GM19372 (cell line): Measurements from ENCODE around the gene PRLR.
"Not testable (repeated sequence)": the region's sequence is repeated elsewhere in the genome, so short reads cannot be mapped to it uniquely, and the experiment has no call there.

Experiments
- ATAC-seq: cut with Tn5 transposase; IDR thresholded peaks from one replicate; pipeline ENCODE4 v1.9.1; 2021; ENCODE audit warnings: mild to moderate bottlenecking, low read depth, moderate library complexity; ENCODE audit not compliant: unreplicated experiment

PRLR gene

GRCh38 chr5:35198686-35199085 lies 31.6 kb downstream of the PRLR start:
- ATAC-seq: no peak

GRCh38 chr5:35198075-35198474 lies 32.2 kb downstream of the PRLR start:
- no peak for ATAC-seq

GRCh38 chr5:35197351-35197750 lies 32.9 kb downstream of the PRLR start:
- no peak for ATAC-seq

GRCh38 chr5:35195472-35195852 lies 34.8 kb downstream of the PRLR start:
- no peak for ATAC-seq

- ATAC-seq: peak; percentile 98
Observed at GRCh38 chr5:35194635-35195471, 35.4 kb downstream of the PRLR start.

- ATAC-seq: no peak
Observed at GRCh38 chr5:35192506-35192905, 37.8 kb downstream of the PRLR start.

DNA sequence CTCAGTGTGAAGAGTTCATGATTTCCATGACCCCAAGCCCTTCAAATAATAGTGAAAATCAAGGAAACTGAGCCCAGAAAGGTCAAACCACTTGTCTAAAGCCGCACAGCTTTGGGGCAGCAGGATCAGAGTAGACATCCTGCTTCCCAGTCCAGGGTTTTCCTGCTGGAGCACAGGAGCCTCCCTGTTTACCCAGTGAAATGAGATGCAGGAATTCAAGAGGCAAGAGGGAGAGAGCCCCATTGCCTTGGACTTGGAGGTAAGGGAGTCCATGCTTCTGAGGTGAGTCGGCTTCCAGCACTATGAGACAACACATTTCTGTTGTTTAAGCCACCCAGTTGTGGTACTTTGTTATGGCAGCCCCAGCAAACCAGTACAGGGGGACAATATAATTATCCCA lies 40.5 kb downstream of the PRLR start:
- not testable (repeated sequence) for ATAC-seq

DNA sequence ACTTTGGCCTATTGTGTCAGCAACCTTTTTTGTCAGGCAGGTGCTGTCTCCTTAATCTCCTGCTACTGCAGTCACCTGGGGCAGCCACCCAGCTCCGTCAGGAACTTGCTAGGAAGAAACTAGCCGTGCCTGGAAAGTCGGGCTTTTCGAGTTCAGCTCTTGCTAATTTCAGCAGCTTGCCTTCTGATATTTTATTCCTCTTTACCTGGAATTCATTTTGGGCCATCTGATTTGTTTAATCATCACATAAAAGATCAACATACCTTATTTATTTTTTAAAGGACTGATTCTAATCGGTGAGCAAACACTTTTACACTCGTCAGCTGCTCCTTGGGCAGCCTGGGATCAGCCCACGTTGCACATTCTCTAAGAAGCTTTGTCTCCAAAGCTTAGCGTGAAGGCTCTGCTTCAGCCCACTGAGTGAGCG lies 42.2 kb downstream of the PRLR start:
- no peak for ATAC-seq

DNA sequence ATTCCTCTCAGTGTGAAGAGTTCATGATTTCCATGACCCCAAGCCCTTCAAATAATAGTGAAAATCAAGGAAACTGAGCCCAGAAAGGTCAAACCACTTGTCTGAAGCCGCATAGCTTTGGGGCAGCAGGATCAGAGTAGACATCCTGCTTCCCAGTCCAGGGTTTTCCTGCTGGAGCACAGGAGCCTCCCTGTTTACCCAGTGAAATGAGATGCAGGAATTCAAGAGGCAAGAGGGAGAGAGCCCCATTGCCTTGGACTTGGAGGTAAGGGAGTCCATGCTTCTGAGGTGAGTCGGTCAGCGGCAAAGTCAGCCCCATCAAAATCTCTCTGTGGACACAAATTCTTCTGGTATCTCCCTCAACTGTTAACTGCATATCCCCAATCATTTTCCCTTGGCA lies 42.7 kb downstream of the PRLR start:
- not testable (repeated sequence) for ATAC-seq

DNA sequence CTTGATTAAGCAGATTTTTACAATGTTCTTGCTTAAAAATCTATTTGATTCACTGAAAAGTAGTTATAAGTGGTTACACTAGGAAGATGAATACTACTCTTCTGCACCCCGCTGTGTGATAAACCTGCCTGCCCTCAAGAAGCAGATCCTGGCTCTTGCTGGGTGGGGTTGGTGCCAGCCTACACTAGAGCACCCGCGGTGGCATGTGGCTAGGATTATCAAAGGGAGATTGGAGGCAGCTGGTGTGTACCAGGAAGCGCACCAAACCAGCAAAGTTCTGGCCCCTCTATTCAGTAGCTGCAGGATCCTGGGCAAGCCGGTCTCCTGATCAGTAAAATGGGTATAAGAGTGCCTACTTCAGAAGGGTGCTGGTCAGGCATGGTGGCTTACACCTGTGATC lies 43.5 kb downstream of the PRLR start:
- ATAC-seq: no peak

DNA sequence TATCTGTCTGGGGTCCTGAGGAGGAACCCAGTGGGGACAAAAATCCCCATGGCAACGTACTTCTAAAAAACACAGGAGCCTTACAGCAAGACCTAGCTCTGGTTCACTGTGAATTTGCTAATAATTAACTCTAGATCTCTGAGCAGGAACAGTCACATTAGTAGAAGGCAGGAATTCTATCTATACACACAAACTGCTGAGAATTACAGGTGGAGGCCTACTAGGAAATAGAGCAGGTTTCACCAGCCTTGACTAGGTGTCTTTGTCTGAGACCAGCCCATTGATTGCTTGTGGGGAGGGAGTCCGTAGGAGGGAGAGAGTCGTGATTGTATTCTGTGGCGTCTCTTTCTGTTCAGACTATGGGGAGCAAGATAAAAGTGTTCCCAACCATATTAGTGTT lies 44.8 kb downstream of the PRLR start:
- no peak for ATAC-seq

DNA sequence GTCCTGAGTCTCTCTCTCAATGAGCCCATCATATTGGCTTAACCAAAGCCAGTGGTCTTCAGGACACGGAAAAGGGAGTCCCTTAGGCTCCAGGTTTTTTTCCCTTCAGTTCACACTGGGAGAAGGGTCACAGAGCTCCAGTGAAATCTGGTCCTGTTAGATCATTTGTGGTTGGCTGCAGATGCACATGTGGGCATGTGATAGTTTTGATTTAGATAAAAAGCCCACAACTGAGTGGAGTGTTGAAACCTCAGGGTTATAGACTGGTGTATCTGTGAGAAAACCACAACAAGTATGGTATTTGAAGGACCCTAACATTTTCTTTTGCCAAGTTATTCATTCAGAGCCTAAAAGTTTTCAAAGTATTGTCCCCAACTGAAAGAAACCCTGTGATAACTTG lies 46.7 kb downstream of the PRLR start:
- no peak for ATAC-seq

DNA sequence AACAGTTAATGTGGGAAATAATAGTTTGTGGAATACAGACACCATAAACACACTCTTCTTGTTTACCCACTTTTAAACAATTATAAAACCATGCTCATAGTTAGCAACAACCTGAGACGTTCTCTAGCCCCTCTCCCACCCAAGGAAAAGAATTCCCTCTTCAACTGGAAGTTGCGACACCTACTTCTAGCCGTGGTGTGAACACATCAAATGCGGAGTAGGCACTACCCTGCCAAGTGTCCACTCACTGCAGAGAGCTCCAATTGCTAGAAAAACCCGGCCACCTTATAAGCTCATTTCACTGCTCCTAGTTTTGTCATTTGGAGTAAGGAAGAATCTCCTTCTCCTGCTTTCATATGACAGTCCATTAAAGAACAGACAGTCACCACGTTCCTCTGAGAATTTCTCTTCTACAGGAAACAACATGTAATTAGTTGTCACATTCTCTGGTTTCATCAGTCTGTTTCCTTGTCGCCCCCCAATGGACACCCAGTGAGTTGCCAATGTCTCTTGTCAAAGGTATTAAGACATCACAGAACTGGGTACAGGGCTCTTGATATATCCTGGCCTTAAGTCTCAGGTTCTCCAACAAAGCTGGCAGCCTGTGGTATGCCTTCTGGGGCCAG lies 47.3 kb downstream of the PRLR start:
- ATAC-seq: peak; percentile 87

GRCh38 chr5:35182486-35182885 lies 47.8 kb downstream of the PRLR start:
- ATAC-seq: no peak

- no peak for ATAC-seq
Observed at GRCh38 chr5:35180046-35180445, 50.2 kb downstream of the PRLR start.

DNA sequence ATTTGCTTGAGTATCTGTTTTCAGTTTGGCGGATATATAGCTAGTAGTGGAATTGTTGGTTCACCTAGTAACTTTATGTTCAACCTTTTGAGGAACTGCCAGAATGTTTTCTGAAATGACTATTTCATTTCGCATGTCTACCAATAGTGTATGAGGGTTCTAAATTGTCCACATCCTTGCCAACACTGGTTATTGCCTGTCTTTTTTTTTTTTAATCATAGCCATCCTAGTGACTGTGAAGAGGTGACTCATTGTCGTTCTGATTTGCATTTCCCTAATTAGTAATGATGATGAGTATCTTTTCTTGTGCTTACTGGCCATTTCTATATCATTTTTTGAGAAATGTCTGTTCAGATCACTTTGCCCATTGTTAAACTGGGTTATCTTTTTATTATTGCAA lies 52.5 kb downstream of the PRLR start:
- no peak for ATAC-seq

GRCh38 chr5:35172533-35172932 lies 57.8 kb downstream of the PRLR start:
- ATAC-seq: no peak

DNA sequence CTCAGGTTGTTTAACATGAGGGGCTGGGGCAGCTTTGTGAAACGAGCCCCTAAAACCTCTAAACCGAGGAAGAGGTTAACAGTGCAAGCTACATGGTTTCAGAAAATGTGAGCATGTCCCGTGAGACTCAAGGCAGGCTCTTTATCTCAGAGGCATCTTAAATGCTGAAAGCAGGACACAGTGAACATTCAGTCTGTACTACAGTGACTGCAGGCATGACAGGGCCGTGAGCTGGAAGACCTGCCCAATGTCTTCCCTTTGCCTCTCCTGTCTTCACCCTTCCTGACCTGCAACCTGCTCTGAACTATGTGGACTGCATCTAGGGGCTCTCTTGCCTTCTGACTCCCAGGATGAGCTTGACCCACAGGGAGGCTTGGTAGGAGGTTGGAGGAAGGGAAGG lies 58.3 kb downstream of the PRLR start:
- ATAC-seq: no peak

GRCh38 chr5:35171078-35171477 lies 59.2 kb downstream of the PRLR start:
- ATAC-seq: no peak

DNA sequence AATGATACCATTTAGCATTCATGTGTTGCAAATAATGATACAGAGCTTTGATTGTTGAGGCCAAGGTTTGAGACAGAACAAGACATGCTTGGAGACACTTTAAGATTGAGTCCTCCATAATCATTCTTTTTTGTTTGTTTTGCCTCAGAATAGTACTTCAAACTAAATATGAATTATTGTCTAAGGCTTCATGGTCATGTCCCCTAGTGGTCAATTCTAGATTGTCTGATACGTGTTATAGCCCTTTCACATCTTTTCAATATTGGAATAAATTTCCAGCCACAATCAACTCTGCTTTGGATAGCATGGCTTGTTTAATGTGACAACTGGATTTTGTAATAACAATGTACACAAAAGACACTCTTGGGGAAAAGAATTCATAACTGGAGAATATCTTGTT lies 64.2 kb downstream of the PRLR start:
- ATAC-seq: no peak

GRCh38 chr5:35164860-35165542 lies 65.3 kb downstream of the PRLR start:
- ATAC-seq: no peak

GRCh38 chr5:35163710-35164033 lies 66.6 kb downstream of the PRLR start:
- no peak for ATAC-seq
